Measurements from ENCODE around the gene NDUFA11. TPM values are rescaled to one million over a fixed set of nuclear protein-coding genes. Genes with fewer than 3 reads are reported as not detected.

NDUFA11 gene
- total RNA-seq, 1 donor from 2014 or later: 217 TPM

GRCh38 chr19:5918463-5919079, 15.0 kb upstream of the NDUFA11 start:
- DNase-seq (ENCODE audit: low spot score, unreplicated experiment): no peak
- Mint-ChIP-seq H3K9me3 (ENCODE audit: low read depth) (no peaks in the 10 kb centered on the region), H3K4me1 (ENCODE audit: low read depth) (peaks cover 15% of the 10 kb centered on the region), H3K27ac (no peak overlapping the region), H3K4me3 (ENCODE audit: low read depth) (no peak overlapping the region), H3K27me3 (no peaks in the 10 kb centered on the region), H3K36me3 (ENCODE audit: insufficient read depth) (peaks cover 18% of the 10 kb centered on the region)
- no peak for TF ChIP-seq CTCF (IDR thresholded peaks at IDR 0.05; ENCODE audit: unreplicated experiment)

- H3K36me3 Mint-ChIP-seq (ENCODE audit: insufficient read depth): peaks cover 14% of the 10 kb centered on the region
- H3K27me3 Mint-ChIP-seq: no peaks in the 10 kb centered on the region
- no peak overlapping the region for H3K4me3 Mint-ChIP-seq (ENCODE audit: low read depth)
These were observed 14.0 kb upstream of the NDUFA11 start for GRCh38 chr19:5917431-5918107.

GRCh38 chr19:5916181-5916708, 12.7 kb upstream of the NDUFA11 start:
- TF ChIP-seq CTCF (IDR thresholded peaks at IDR 0.05; ENCODE audit: unreplicated experiment): no peak
- H3K4me3 Mint-ChIP-seq (ENCODE audit: low read depth): no peak overlapping the region
- H3K36me3 Mint-ChIP-seq (ENCODE audit: insufficient read depth): peaks cover 11% of the 10 kb centered on the region
- H3K27ac Mint-ChIP-seq: peak overlapping the region; percentile 80
- H3K9me3 Mint-ChIP-seq (ENCODE audit: low read depth): no peaks in the 10 kb centered on the region
- no peaks in the 10 kb centered on the region for H3K27me3 Mint-ChIP-seq
- H3K4me1 Mint-ChIP-seq (ENCODE audit: low read depth): peaks cover 15% of the 10 kb centered on the region
- no peak for DNase-seq (ENCODE audit: low spot score, unreplicated experiment)

More at GRCh38 chr19:5917431-5918107, 14.0 kb upstream of the NDUFA11 start:
- Mint-ChIP-seq H3K27ac (no peak overlapping the region), H3K9me3 (ENCODE audit: low read depth) (no peaks in the 10 kb centered on the region), H3K4me1 (ENCODE audit: low read depth) (peaks cover 15% of the 10 kb centered on the region)
- DNase-seq (ENCODE audit: low spot score, unreplicated experiment): no peak
- no peak for TF ChIP-seq CTCF (IDR thresholded peaks at IDR 0.05; ENCODE audit: unreplicated experiment)

- Mint-ChIP-seq H3K4me3 (ENCODE audit: low read depth) (no peak overlapping the region), H3K9me3 (ENCODE audit: low read depth) (no peaks in the 10 kb centered on the region), H3K27me3 (no peaks in the 10 kb centered on the region), H3K36me3 (ENCODE audit: insufficient read depth) (peaks cover 11% of the 10 kb centered on the region), H3K27ac (peak overlapping the region; percentile 81), H3K4me1 (ENCODE audit: low read depth) (peaks cover 15% of the 10 kb centered on the region)
- TF ChIP-seq CTCF (IDR thresholded peaks at IDR 0.05; ENCODE audit: unreplicated experiment): no peak
- no peak for DNase-seq (ENCODE audit: low spot score, unreplicated experiment)
These were observed 12.2 kb upstream of the NDUFA11 start for GRCh38 chr19:5915782-5916165.

GRCh38 chr19:5914946-5915781, 11.6 kb upstream of the NDUFA11 start:
- peaks cover 15% of the 10 kb centered on the region for H3K4me1 Mint-ChIP-seq (ENCODE audit: low read depth)
- H3K9me3 Mint-ChIP-seq (ENCODE audit: low read depth): no peaks in the 10 kb centered on the region
- peak; percentile 62 for DNase-seq (ENCODE audit: low spot score, unreplicated experiment)
- H3K27me3 Mint-ChIP-seq: no peaks in the 10 kb centered on the region
- TF ChIP-seq CTCF (IDR thresholded peaks at IDR 0.05; ENCODE audit: unreplicated experiment): no peak
- no peak overlapping the region for H3K4me3 Mint-ChIP-seq (ENCODE audit: low read depth)
- peaks cover 11% of the 10 kb centered on the region for H3K36me3 Mint-ChIP-seq (ENCODE audit: insufficient read depth)
- H3K27ac Mint-ChIP-seq: peak overlapping the region; percentile 81
